HepG2 (cell line): ENCODE results near the gene CLNS1A. TPM values are rescaled to one million over a fixed set of nuclear protein-coding genes. Genes with fewer than 3 reads are reported as not detected.

Experiments
- AKAP8 ChIP-seq: sonication (generic); formaldehyde crosslinking; IDR thresholded peaks from 2 replicates; pipeline ENCODE4 v1.5.1; 2020; ENCODE audit warnings: mild to moderate bottlenecking, missing genetic modification reagents
- ATM ChIP-seq: fragments of 450-650 bp; IDR thresholded peaks from 2 replicates; pipeline ENCODE4 v1.7.1; 2017; ENCODE audit warnings: mild to moderate bottlenecking, borderline replicate concordance
- DRAP1 ChIP-seq: IDR thresholded peaks from 2 replicates; pipeline ENCODE4 v1.6.1; 2016; ENCODE audit warnings: missing genetic modification reagents, missing compliant biosample characterization
- E2F5 ChIP-seq: sonication (generic); formaldehyde crosslinking; conservative IDR thresholded peaks from 2 replicates; pipeline ENCODE4 v1.4.0; 2020; ENCODE audit warnings: missing genetic modification reagents
- HINFP ChIP-seq: sonication (generic); formaldehyde crosslinking; IDR thresholded peaks from 2 replicates; pipeline ENCODE4 v1.4.0; 2020; ENCODE audit warnings: low read depth, mild to moderate bottlenecking, missing genetic modification reagents
- HOXA5 ChIP-seq: sonication (generic); formaldehyde crosslinking; IDR thresholded peaks from 2 replicates; pipeline ENCODE4 v1.4.0; 2020; ENCODE audit warnings: missing genetic modification reagents
- KMT2A ChIP-seq: sonication (generic); formaldehyde crosslinking; IDR thresholded peaks from 2 replicates; pipeline ENCODE4 v1.4.0; 2020; ENCODE audit warnings: missing genetic modification reagents
- MLX ChIP-seq: IDR thresholded peaks from 2 replicates; pipeline ENCODE4 v1.6.1; 2016
- MYNN ChIP-seq: sonication (generic); formaldehyde crosslinking; IDR thresholded peaks from 2 replicates; pipeline ENCODE4 v1.4.0; 2020; ENCODE audit warnings: mild to moderate bottlenecking, low read depth, missing genetic modification reagents
- SAFB2 ChIP-seq: sonication (generic); formaldehyde crosslinking; IDR thresholded peaks from 2 replicates; pipeline ENCODE4 v1.5.1; 2020; ENCODE audit warnings: missing genetic modification reagents, low read depth, mild to moderate bottlenecking, borderline replicate concordance
- SRY ChIP-seq: sonication (generic); formaldehyde crosslinking; IDR thresholded peaks from 2 replicates; pipeline ENCODE4 v1.8.0; 2022; ENCODE audit warnings: mild to moderate bottlenecking, missing genetic modification reagents
- ZIK1 ChIP-seq: sonication (generic); formaldehyde crosslinking; IDR thresholded peaks from 2 replicates; pipeline ENCODE4 v1.5.0; 2020; ENCODE audit warnings: mild to moderate bottlenecking, low read depth, missing genetic modification reagents, borderline replicate concordance
- ZNF138 ChIP-seq: sonication (generic); formaldehyde crosslinking; IDR thresholded peaks from 2 replicates; pipeline ENCODE4 v1.5.0; 2020; ENCODE audit warnings: mild to moderate bottlenecking, low read depth, missing genetic modification reagents
- ZNF343 ChIP-seq: sonication (generic); formaldehyde crosslinking; IDR thresholded peaks from 2 replicates; pipeline ENCODE4 v1.4.0; 2020; ENCODE audit warnings: mild to moderate bottlenecking, missing genetic modification reagents
- ZNF503 ChIP-seq: sonication (generic); formaldehyde crosslinking; IDR thresholded peaks from 2 replicates; pipeline ENCODE4 v1.4.0; 2020; ENCODE audit warnings: missing genetic modification reagents
- ZNF597 ChIP-seq: sonication (generic); formaldehyde crosslinking; IDR thresholded peaks from 2 replicates; pipeline ENCODE4 v1.5.0; 2020; ENCODE audit warnings: missing genetic modification reagents
- ZNF687 ChIP-seq: sonication (generic); formaldehyde crosslinking; IDR thresholded peaks from 2 replicates; pipeline ENCODE4 v1.5.1; 2020; ENCODE audit warnings: mild to moderate bottlenecking, missing genetic modification reagents, moderate library complexity
- polyA plus RNA-seq, 8 experiments: library from polyadenylated mRNA; depleted of rRNA in 3 of 8; stranded (reverse) in 7 of 8; unstranded in 1 of 8; fragments of >200 nt; fragmentation: Illumina TruSeq in 4 of 8; extraction: Trizol in 4 of 8; gene quantifications; 2 replicates each; pipeline versions ENCODE4 v1.2.1 to v1.2.3, GENCODE V29; 2011 to 2016; ENCODE audit warnings: low read depth in 4 of 8, missing spikeins in 1 of 8, mixed read lengths in 1 of 8; ENCODE audit not compliant: insufficient read depth in 1 of 8
- total RNA-seq, 5 experiments: library from RNA; depleted of rRNA; stranded (reverse); fragments of >200 nt; fragmentation: Illumina TruSeq; extraction: Trizol; gene quantifications; 2 replicates each; pipeline ENCODE4 v1.2.3, GENCODE V29; 2016; ENCODE audit warnings: low read depth in 1 of 5

CLNS1A gene
- total and polyA plus RNA-seq, 2 of the 13 experiments (the other 11 are each of a cell fraction or from before 2014, with no cell fraction given): 158 to 219 TPM

- TF ChIP-seq HINFP (CRISPR knock-in tag): peak; percentile 39; the same call in 1 of the 2 replicates
- TF ChIP-seq ATM: no peak
- peak; percentile 80 for TF ChIP-seq DRAP1
- TF ChIP-seq MYNN (CRISPR knock-in tag): no peak; the same call in 1 of the 2 replicates
- no peak for TF ChIP-seq ZNF503 (CRISPR knock-in tag)
- 0 out of 2 replicates have a peak, but pooled peaks have one; percentile 45 for TF ChIP-seq MLX (CRISPR knock-in tag)
- peak; percentile 69; the same call in 1 of the 2 replicates for TF ChIP-seq ZIK1
- TF ChIP-seq ZNF687 (CRISPR knock-in tag): peak; percentile 93
- no peak for TF ChIP-seq ZNF597 (CRISPR knock-in tag)
- peak; percentile 85 for TF ChIP-seq ZNF343 (CRISPR knock-in tag)
- 0 out of 2 replicates have a peak, but pooled peaks have one; percentile 41 for TF ChIP-seq HOXA5 (CRISPR knock-in tag)
- TF ChIP-seq KMT2A (CRISPR knock-in tag): peak; percentile 95
- TF ChIP-seq SAFB2 (CRISPR knock-in tag): peak; percentile 89; the same call in 1 of the 2 replicates
- TF ChIP-seq ZNF138 (CRISPR knock-in tag): 0 out of 2 replicates have a peak, but pooled peaks have one; percentile 75
- no peak for TF ChIP-seq AKAP8 (CRISPR knock-in tag)
- 0 out of 2 replicates have a peak, but pooled peaks have one; percentile 41 for TF ChIP-seq E2F5 (CRISPR knock-in tag)
- TF ChIP-seq SRY (CRISPR knock-in tag): peak; percentile 96
These were observed at the start of gene CLNS1A (continued) for GRCh38 chr11:77637345-77638165.
